Thoracic aorta (tissue), 2 donors: ENCODE measurements around the gene HSPA5. TPM values are rescaled to one million over a fixed set of nuclear protein-coding genes. Genes with fewer than 3 reads are reported as not detected.

ENCODE experiments used
- ATAC-seq: fragments of 150-250 bp; one replicate; pipeline ENCODE4 v1.8.0; 2017; ENCODE audit warnings: low read depth; ENCODE audit not compliant: insufficient number of reproducible peaks, low FRiP score
- DNase-seq: peaks from one replicate; pipeline ENCODE4 v3.0.0-alpha.2; 2020; ENCODE audit warnings: low spot score
- H3K27ac ChIP-seq, 2 donors: fragments of 200-600 bp; sonication (generic); 1 replicate in 1 of 2; 2 replicates in 1 of 2; pipeline ENCODE4 v1.5.1; 2016; ENCODE audit warnings: mild to moderate bottlenecking in 2 of 2, moderate library complexity in 2 of 2
- H3K27me3 ChIP-seq: fragments of 200-600 bp; sonication (generic); replicated peaks from 2 replicates; pipeline ENCODE4 v1.6.0; 2016; ENCODE audit warnings: mild to moderate bottlenecking; ENCODE audit not compliant: insufficient read depth
- H3K36me3 ChIP-seq: fragments of 200-600 bp; sonication (generic); one replicate; pipeline ENCODE4 v1.5.1; 2016
- H3K4me1 ChIP-seq, 2 donors: fragments of 200-600 bp; sonication (generic); 1 replicate in 1 of 2; 2 replicates in 1 of 2; pipeline versions ENCODE4 v1.5.1 to v1.6.0; 2016; ENCODE audit warnings: low read depth in 2 of 2, mild to moderate bottlenecking in 1 of 2; ENCODE audit not compliant: control insufficient read depth in 1 of 2
- H3K4me3 ChIP-seq: fragments of 200-600 bp; sonication (generic); 2 replicates; pipeline ENCODE4 v1.5.1; 2016; ENCODE audit warnings: mild to moderate bottlenecking
- H3K9me3 ChIP-seq: fragments of 200-600 bp; sonication (generic); 2 replicates; pipeline ENCODE4 v1.5.1; 2016
- CTCF ChIP-seq: fragments of 200-600 bp; sonication (generic); IDR thresholded peaks from one replicate; pipeline ENCODE4 v1.5.1; 2019; ENCODE audit warnings: antibody characterized with exemption
- total RNA-seq, 2 donors: library from RNA; depleted of rRNA; stranded (reverse); fragments of >200 nt; gene quantifications; one replicate each; pipeline versions ENCODE4 v1.1.0 to v1.2.3, GENCODE V29; 2016

HSPA5 gene
- total RNA-seq, 2 donors from 2014 or later = 127 to 207 TPM

GRCh38 chr9:125241863-125242739 is 958 bp upstream of the HSPA5 start:
- ATAC-seq (peak; percentile 13), DNase-seq (no peak)
- TF ChIP-seq CTCF = no peak
- H3K9me3 ChIP-seq = no peaks in the 10 kb centered on the region
- no peaks in the 10 kb centered on the region for H3K27me3 ChIP-seq
- H3K27ac ChIP-seq = peak overlapping the region; percentile 93 to 96
- peaks cover 22% of the 10 kb centered on the region for H3K36me3 ChIP-seq
- H3K4me3 ChIP-seq = peak overlapping the region; percentile 98
- peaks cover 28 to 37% of the 10 kb centered on the region in 2 donors for H3K4me1 ChIP-seq

GRCh38 chr9:125240649-125240999 is 519 bp downstream of the HSPA5 start:
- DNase-seq = no peak
- Histone ChIP-seq H3K27ac (peak overlapping the region; percentile 92 to 96), H3K36me3 (peaks cover 30% of the 10 kb centered on the region), H3K9me3 (no peaks in the 10 kb centered on the region), H3K4me3 (peak overlapping the region; percentile 98), H3K27me3 (no peaks in the 10 kb centered on the region), H3K4me1 (peaks cover 42 to 52% of the 10 kb centered on the region in 2 donors)
- no peak for TF ChIP-seq CTCF
- ATAC-seq = no peak

- H3K36me3 ChIP-seq = peaks cover 30% of the 10 kb centered on the region
- H3K4me1 ChIP-seq = peaks cover 45 to 59% of the 10 kb centered on the region in 2 donors
- no peak for TF ChIP-seq CTCF
- ATAC-seq = no peak
- peak overlapping the region; percentile 92 to 96 for H3K27ac ChIP-seq
- DNase-seq = no peak
- no peaks in the 10 kb centered on the region for H3K27me3 ChIP-seq
- H3K9me3 ChIP-seq = no peaks in the 10 kb centered on the region
- H3K4me3 ChIP-seq = peak overlapping the region; percentile 98
These were observed 1.2 kb downstream of the HSPA5 start for GRCh38 chr9:125239631-125240597.

- ATAC-seq (no peak), DNase-seq (no peak)
- H3K36me3 ChIP-seq = peaks cover 30% of the 10 kb centered on the region
- no peaks in the 10 kb centered on the region for H3K9me3 ChIP-seq
- H3K4me3 ChIP-seq = peak overlapping the region; percentile 98
- H3K27me3 ChIP-seq = no peaks in the 10 kb centered on the region
- H3K27ac ChIP-seq = no peak overlapping the region
- no peak for TF ChIP-seq CTCF
- peaks cover 45 to 62% of the 10 kb centered on the region in 2 donors for H3K4me1 ChIP-seq
These were observed 2.2 kb downstream of the HSPA5 start for GRCh38 chr9:125238915-125239446.
